Kidney glomerular epithelial cell (primary cell): Measurements from ENCODE around the gene SERPINB10.
"Not testable (repeated sequence)": the region's sequence is repeated elsewhere in the genome, so short reads cannot be mapped to it uniquely, and the experiment has no call there.

ENCODE experiments used
- DNase-seq: peaks from one replicate; lab custom pipeline; 2025; lab: John Stamatoyannopoulos, UW

The SERPINB10 gene

GRCh38 chr18:63892566-63892965 lies 15.2 kb upstream of the SERPINB10 start:
- DNase-seq, result no peak

GRCh38 chr18:63894106-63894772 lies 13.5 kb upstream of the SERPINB10 start:
- no peak for DNase-seq

- DNase-seq, result no peak
These were observed 12.6 kb upstream of the SERPINB10 start for GRCh38 chr18:63895190-63895589.

GRCh38 chr18:63897072-63897471 lies 10.7 kb upstream of the SERPINB10 start:
- DNase-seq, result no peak

GRCh38 chr18:63899206-63899605 lies 8.6 kb upstream of the SERPINB10 start:
- no peak for DNase-seq

GRCh38 chr18:63903851-63904570 lies 3.7 kb upstream of the SERPINB10 start:
- DNase-seq, result no peak

- DNase-seq, result no peak
These were observed 3.1 kb upstream of the SERPINB10 start for GRCh38 chr18:63904694-63905093.

- DNase-seq, result no peak
These were observed 2.4 kb upstream of the SERPINB10 start for GRCh38 chr18:63905361-63905760.

- DNase-seq, result no peak
These were observed 1.7 kb upstream of the SERPINB10 start for GRCh38 chr18:63906056-63906455.

GRCh38 chr18:63908858-63909257 lies 1.1 kb downstream of the SERPINB10 start:
- DNase-seq, result no peak

GRCh38 chr18:63909870-63910269 lies 2.1 kb downstream of the SERPINB10 start:
- no peak for DNase-seq

GRCh38 chr18:63917817-63918216 lies 10.1 kb downstream of the SERPINB10 start:
- DNase-seq, result no peak

GRCh38 chr18:63922049-63922448 lies 14.3 kb downstream of the SERPINB10 start:
- DNase-seq, result no peak

- no peak for DNase-seq
These were observed 16.8 kb downstream of the SERPINB10 start for GRCh38 chr18:63924551-63924950.

- DNase-seq, result no peak
These were observed 20.6 kb downstream of the SERPINB10 start for GRCh38 chr18:63928331-63928730.

GRCh38 chr18:63929369-63929768 lies 21.6 kb downstream of the SERPINB10 start:
- DNase-seq, result not testable (repeated sequence)

- DNase-seq, result no peak
These were observed 23.1 kb downstream of the SERPINB10 start for GRCh38 chr18:63930773-63931354.

GRCh38 chr18:63936156-63936931 lies 28.6 kb downstream of the SERPINB10 start:
- DNase-seq, result peak; percentile 51

GRCh38 chr18:63936932-63937393 lies 29.2 kb downstream of the SERPINB10 start:
- no peak for DNase-seq

- DNase-seq, result no peak
These were observed 32.2 kb downstream of the SERPINB10 start for GRCh38 chr18:63940008-63940407.

- not testable (repeated sequence) for DNase-seq
These were observed 32.8 kb downstream of the SERPINB10 start for GRCh38 chr18:63940543-63941050.
